ENCODE measurements around the gene QSOX1. TPM values are rescaled to one million over a fixed set of nuclear protein-coding genes. Genes with fewer than 3 reads are reported as not detected.

Gene QSOX1
- total and polyA plus RNA-seq, 2 of the 4 experiments (the other 2 are of a cell fraction): 102 to 791 TPM

- Histone ChIP-seq H3K4me1 (ENCODE audit: control insufficient read depth, insufficient read depth, low read length) (peaks cover 33% of the 10 kb centered on the region), H2BK15ac (ENCODE audit: low read depth, low read length) (peak overlapping the region; percentile 75; the same call in 2 of the 3 replicates), H4K91ac (ENCODE audit: insufficient read depth, low read depth, low read length) (peak overlapping the region; percentile 90), H3K18ac (ENCODE audit: low read depth, low read length) (peak overlapping the region; percentile 92), H2BK5ac (ENCODE audit: low read depth, low read length, poor library complexity, severe bottlenecking) (peak overlapping the region; percentile 80), H3K36me3 (ENCODE audit: control insufficient read depth, insufficient read depth, low read length) (no peaks in the 10 kb centered on the region), H3K4ac (ENCODE audit: low read depth, low read length) (peak overlapping the region; percentile 87), H3K23ac (ENCODE audit: low read depth, low read length) (peak overlapping the region; percentile 61; the same call in 1 of the 2 replicates), H4K20me1 (ENCODE audit: insufficient read depth, low read length) (no peaks in the 10 kb centered on the region), H3K4me2 (ENCODE audit: low read depth, low read length) (no peak overlapping the region; the same call in 1 of the 2 replicates), H3K27ac (ENCODE audit: insufficient read depth, low read length) (peak overlapping the region; percentile 75), H3K27me3 (ENCODE audit: control insufficient read depth, insufficient read depth, low read length) (no peaks in the 10 kb centered on the region), H3K9me1 (ENCODE audit: insufficient read depth, low read length) (peaks cover 20% of the 10 kb centered on the region), H3K4me3 (ENCODE audit: insufficient read depth, low read depth, low read length) (no peak overlapping the region), H2BK120ac (ENCODE audit: low read depth, low read length) (peak overlapping the region; percentile 93), H4K5ac (ENCODE audit: low read depth, low read length) (peak overlapping the region; percentile 83), H3K14ac (replicated peaks; ENCODE audit: low read depth, low read length) (peak overlapping the region; percentile 71), H2AFZ (replicated peaks; ENCODE audit: low read length, poor library complexity) (peak overlapping the region; percentile 63), H3K9ac (ENCODE audit: low read depth, low read length) (no peak overlapping the region), H3K56ac (ENCODE audit: extremely low read depth, insufficient read depth, low read length) (peak overlapping the region; percentile 59; the same call in 1 of the 2 replicates), H2AK5ac (ENCODE audit: low read depth, low read length) (peak overlapping the region; percentile 95), H3K9me3 (ENCODE audit: control insufficient read depth, insufficient read depth, low read length) (no peaks in the 10 kb centered on the region), H3K79me1 (ENCODE audit: low read depth in 1 of 2, low read length in 2 of 2) (peaks cover 0 to 12% of the 10 kb centered on the region in 2 experiments; a peak in 3 of 4 replicates), H2AK9ac (replicated peaks; ENCODE audit: low read depth, low read length, poor library complexity) (peak overlapping the region; percentile 80), H4K8ac (ENCODE audit: low read depth in 2 of 2, low read length in 2 of 2) (peak overlapping the region; percentile 45 to 87), H2BK20ac (ENCODE audit: low read depth, low read length) (peak overlapping the region; percentile 62)
- dilution Hi-C loops (cut with HindIII; ENCODE audit: low sequenced_read_pairs, unreplicated experiment): no loop called here
- WGBS, 2 experiments (ENCODE audit: extremely low coverage in 2 of 2, insufficient read length in 1 of 2): no CpG with 5 or more reads among the region's 2 CpGs
- in situ Hi-C loops (cut with MboI; ENCODE audit: low sequenced_read_pairs): no loop called here
- ChIA-PET CTCF (no interaction called here), POLR2A (ENCODE audit: unreplicated experiment) (no interaction called here)
- peak; percentile 40 for ATAC-seq (ENCODE audit: low read depth)
- intact Hi-C loops (cut with micrococcal nuclease): no loop called here
- TF ChIP-seq, protein P1, sequence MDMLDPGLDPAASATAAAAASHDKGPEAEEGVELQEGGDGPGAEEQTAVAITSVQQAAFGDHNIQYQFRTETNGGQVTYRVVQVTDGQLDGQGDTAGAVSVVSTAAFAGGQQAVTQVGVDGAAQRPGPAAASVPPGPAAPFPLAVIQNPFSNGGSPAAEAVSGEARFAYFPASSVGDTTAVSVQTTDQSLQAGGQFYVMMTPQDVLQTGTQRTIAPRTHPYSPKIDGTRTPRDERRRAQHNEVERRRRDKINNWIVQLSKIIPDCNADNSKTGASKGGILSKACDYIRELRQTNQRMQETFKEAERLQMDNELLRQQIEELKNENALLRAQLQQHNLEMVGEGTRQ (IDR thresholded peaks at IDR 0.05; ENCODE audit: low read depth, low read length): no peak
- no peak for TF ChIP-seq BHLHE40 (IDR thresholded peaks at IDR 0.05; ENCODE audit: low read depth, low read length)
- no peak for TF ChIP-seq RCOR1 (IDR thresholded peaks at IDR 0.05; ENCODE audit: insufficient replicate concordance, low read length)
- TF ChIP-seq CHD1 (IDR thresholded peaks at IDR 0.05; ENCODE audit: low read depth, low read length): no peak
- TF ChIP-seq FOS (IDR thresholded peaks at IDR 0.05; ENCODE audit: low read depth, low read length): peak; percentile 32; the same call in 1 of the 2 replicates
- TF ChIP-seq POLR2A (IDR thresholded peaks at IDR 0.05; ENCODE audit: low read depth, low read length): no peak
- no peak for TF ChIP-seq MXI1 (IDR thresholded peaks at IDR 0.05; ENCODE audit: borderline replicate concordance, low read depth, low read length)
- TF ChIP-seq MAFK (IDR thresholded peaks at IDR 0.05; ENCODE audit: low read depth, low read length): no peak
- BruUV-seq (replicated peaks): no TSS peak
- peak; percentile 85 for DNase-seq
Measured at GRCh38 chr1:180117764-180118116, 36.9 kb upstream of the QSOX1 start.
